Measurements from ENCODE around the gene VSTM4. TPM values are rescaled to one million over a fixed set of nuclear protein-coding genes. Genes with fewer than 3 reads are reported as not detected.

VSTM4 gene
- total RNA-seq, 1 donor: 4.7 TPM

DNA sequence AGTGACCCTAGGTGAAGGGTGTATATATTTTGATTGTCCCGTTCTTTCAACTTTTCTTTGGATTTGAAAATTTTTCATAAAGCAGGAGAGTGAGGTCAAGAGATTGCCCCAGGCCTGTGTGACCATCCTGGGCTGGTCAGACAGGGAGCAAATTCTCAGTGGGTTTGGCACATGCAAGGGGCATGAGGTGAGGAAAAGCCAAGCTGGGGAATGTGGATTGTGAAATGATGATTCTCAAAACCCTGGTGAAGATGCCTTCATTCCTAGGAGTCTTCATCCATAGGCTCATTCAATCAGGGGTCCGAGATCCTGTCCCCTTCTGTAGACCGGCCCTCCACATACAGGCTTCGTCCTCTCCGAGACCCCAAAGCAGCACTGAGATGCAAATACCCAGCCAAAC is 45.5 kb upstream of the VSTM4 start:
- TF ChIP-seq, protein P1, sequence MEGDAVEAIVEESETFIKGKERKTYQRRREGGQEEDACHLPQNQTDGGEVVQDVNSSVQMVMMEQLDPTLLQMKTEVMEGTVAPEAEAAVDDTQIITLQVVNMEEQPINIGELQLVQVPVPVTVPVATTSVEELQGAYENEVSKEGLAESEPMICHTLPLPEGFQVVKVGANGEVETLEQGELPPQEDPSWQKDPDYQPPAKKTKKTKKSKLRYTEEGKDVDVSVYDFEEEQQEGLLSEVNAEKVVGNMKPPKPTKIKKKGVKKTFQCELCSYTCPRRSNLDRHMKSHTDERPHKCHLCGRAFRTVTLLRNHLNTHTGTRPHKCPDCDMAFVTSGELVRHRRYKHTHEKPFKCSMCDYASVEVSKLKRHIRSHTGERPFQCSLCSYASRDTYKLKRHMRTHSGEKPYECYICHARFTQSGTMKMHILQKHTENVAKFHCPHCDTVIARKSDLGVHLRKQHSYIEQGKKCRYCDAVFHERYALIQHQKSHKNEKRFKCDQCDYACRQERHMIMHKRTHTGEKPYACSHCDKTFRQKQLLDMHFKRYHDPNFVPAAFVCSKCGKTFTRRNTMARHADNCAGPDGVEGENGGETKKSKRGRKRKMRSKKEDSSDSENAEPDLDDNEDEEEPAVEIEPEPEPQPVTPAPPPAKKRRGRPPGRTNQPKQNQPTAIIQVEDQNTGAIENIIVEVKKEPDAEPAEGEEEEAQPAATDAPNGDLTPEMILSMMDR (IDR thresholded peaks at IDR 0.05; ENCODE audit: insufficient read depth, low read depth, low read length): no peak
- no peak overlapping the region for H3K4me3 ChIP-seq (ENCODE audit: low read depth, low read length)
- no peak for DNase-seq (ENCODE audit: low read depth)

DNA sequence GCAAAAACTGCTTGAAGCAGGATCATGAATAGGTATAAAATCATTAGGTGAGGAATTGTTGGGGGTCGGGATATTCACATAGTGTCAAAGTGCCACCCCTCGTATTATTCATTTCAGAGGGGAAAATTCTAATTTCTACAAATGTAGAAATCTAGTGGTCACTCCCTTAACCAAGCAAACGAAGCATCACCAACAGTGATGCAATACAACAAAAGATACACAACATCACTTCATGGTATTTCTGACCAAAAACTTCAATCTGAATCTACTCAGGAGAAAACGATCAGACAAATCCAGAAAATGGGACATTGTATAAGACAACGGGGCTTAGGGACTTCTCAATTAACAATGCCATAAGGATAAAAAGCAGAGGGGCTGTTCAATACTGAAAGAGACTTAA is 44.8 kb upstream of the VSTM4 start:
- TF ChIP-seq, protein P1 (IDR thresholded peaks at IDR 0.05; ENCODE audit: insufficient read depth, low read depth, low read length): no peak
- no peak overlapping the region for H3K4me3 ChIP-seq (ENCODE audit: low read depth, low read length)
- no peak for DNase-seq (ENCODE audit: low read depth)

DNA sequence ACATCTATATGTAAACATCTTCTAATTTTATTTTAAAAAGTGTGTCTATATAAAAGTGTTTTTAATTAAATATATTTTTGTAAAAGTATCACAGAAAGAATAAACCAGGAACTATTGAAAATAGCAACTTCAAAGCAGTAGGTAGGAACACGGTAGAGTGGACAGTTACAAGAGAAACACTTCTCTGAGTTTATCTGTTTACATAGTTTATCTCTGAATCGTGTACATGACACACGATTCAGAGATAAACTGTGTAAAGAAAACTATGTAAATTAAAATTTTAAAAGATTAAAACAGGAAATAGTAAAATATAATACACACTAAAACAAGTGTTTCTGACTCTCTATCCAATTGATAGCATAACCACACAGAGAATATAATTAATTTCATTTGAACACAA is 43.6 kb upstream of the VSTM4 start:
- TF ChIP-seq, protein P1 (IDR thresholded peaks at IDR 0.05; ENCODE audit: insufficient read depth, low read depth, low read length): no peak
- peak; percentile 34 for DNase-seq (ENCODE audit: low read depth)
- no peak overlapping the region for H3K4me3 ChIP-seq (ENCODE audit: low read depth, low read length)

DNA sequence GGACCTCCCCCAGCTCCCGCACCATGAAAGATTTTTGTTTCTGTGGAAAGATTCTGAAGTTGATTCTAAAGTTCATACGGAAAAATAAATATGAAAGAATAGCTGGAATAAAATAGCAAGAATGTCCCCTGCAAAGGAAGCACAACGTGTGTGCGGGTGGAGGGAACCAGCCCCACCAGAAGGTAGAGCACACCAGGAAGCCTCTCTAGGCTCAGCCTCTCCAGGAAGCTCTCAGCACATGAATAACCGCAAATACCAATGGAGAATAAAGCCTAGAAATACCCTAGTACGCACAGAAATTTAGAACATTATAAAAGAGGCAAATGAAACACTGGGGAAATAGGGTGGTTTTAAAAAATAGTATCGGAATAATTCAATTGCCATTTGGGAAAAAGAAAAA is 43.1 kb upstream of the VSTM4 start:
- no peak for DNase-seq (ENCODE audit: low read depth)
- TF ChIP-seq, protein P1 (IDR thresholded peaks at IDR 0.05; ENCODE audit: insufficient read depth, low read depth, low read length): no peak
- H3K4me3 ChIP-seq (ENCODE audit: low read depth, low read length): no peak overlapping the region

GRCh38 chr10:49157229-49157628 is 41.9 kb upstream of the VSTM4 start:
- TF ChIP-seq, protein P1 (IDR thresholded peaks at IDR 0.05; ENCODE audit: insufficient read depth, low read depth, low read length): no peak
- DNase-seq (ENCODE audit: low read depth): no peak
- no peak overlapping the region for H3K4me3 ChIP-seq (ENCODE audit: low read depth, low read length)

DNA sequence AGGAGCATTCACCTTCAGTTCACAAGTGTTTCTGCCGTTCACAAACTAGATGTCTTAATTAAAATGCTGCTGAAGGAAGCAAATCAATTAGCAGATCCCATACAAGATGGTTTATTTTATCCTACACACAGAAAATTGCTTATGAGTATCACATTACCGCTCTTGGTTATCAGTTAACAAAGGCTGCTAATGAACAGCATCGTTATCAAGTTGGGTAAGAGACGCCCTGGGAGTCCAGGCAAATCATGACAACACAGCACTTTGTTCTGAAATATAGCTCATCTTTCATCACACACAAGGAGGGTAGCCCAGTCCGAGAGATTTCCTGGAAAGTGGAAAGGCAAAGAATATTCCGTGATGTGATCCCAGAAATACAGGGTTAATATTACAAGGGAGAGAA is 39.3 kb upstream of the VSTM4 start:
- TF ChIP-seq, protein P1 (IDR thresholded peaks at IDR 0.05; ENCODE audit: insufficient read depth, low read depth, low read length): no peak
- no peak overlapping the region for H3K4me3 ChIP-seq (ENCODE audit: low read depth, low read length)
- no peak for DNase-seq (ENCODE audit: low read depth)

DNA sequence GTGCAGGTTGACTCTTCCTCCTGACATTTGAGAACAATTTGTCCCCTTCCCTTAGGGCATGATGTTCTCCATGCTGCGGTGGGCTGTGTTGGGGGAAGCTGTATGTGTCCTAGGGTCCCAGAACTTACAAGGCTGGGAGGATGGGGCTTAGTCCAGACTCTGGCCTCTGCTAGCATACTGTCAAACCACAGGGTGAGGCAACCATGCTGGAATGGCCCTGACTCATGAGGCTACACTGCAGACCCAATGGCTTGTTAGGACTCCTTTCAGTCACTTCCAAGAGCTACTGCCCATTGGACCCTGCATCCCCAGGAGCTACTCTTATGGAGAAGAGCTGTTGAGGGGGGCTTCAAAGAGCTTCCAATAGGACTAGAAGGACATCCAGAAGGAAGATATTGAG is 38.6 kb upstream of the VSTM4 start:
- no peak for DNase-seq (ENCODE audit: low read depth)
- H3K4me3 ChIP-seq (ENCODE audit: low read depth, low read length): no peak overlapping the region
- TF ChIP-seq, protein P1 (IDR thresholded peaks at IDR 0.05; ENCODE audit: insufficient read depth, low read depth, low read length): no peak

Data from fibroblast of villous mesenchyme (primary cell).